Neural cell (in vitro differentiated cells): ENCODE results near the gene PCDHB7.

Experiments used
- TF ChIP-seq, protein P1 (sequence below): fragments of 450-650 bp; IDR thresholded peaks from 2 replicates; pipeline ENCODE4 v1.5.1; 2014; ENCODE audit warnings: antibody characterized with exemption, mild to moderate bottlenecking, moderate library complexity; ENCODE audit not compliant: poor library complexity, severe bottlenecking
- TF ChIP-seq, protein P2 (sequence below): IDR thresholded peaks from 2 replicates; pipeline ENCODE4 v1.6.1; 2012; ENCODE audit warnings: borderline replicate concordance

DNA sequence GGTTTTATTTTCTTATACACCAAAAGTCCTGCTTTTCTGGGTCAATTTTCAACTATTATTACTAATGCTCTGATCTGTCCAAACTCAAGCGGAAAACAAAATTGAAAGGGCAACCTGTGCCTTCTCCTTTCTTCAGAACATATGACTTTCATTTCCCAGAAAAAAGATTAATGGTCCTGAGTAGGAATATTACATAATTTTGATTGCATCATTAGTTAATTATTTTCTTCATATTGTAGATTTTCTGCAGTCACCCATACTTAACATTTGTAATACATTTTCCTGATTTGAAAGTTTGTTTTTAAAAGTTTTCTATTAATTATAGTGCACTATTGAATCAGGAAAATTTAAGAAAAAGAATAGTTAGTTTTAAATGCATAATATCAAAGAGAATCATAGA lies 3.5 kb downstream of the PCDHB7 start:
- TF ChIP-seq, protein P1, sequence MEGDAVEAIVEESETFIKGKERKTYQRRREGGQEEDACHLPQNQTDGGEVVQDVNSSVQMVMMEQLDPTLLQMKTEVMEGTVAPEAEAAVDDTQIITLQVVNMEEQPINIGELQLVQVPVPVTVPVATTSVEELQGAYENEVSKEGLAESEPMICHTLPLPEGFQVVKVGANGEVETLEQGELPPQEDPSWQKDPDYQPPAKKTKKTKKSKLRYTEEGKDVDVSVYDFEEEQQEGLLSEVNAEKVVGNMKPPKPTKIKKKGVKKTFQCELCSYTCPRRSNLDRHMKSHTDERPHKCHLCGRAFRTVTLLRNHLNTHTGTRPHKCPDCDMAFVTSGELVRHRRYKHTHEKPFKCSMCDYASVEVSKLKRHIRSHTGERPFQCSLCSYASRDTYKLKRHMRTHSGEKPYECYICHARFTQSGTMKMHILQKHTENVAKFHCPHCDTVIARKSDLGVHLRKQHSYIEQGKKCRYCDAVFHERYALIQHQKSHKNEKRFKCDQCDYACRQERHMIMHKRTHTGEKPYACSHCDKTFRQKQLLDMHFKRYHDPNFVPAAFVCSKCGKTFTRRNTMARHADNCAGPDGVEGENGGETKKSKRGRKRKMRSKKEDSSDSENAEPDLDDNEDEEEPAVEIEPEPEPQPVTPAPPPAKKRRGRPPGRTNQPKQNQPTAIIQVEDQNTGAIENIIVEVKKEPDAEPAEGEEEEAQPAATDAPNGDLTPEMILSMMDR: no peak
- TF ChIP-seq, protein P2, sequence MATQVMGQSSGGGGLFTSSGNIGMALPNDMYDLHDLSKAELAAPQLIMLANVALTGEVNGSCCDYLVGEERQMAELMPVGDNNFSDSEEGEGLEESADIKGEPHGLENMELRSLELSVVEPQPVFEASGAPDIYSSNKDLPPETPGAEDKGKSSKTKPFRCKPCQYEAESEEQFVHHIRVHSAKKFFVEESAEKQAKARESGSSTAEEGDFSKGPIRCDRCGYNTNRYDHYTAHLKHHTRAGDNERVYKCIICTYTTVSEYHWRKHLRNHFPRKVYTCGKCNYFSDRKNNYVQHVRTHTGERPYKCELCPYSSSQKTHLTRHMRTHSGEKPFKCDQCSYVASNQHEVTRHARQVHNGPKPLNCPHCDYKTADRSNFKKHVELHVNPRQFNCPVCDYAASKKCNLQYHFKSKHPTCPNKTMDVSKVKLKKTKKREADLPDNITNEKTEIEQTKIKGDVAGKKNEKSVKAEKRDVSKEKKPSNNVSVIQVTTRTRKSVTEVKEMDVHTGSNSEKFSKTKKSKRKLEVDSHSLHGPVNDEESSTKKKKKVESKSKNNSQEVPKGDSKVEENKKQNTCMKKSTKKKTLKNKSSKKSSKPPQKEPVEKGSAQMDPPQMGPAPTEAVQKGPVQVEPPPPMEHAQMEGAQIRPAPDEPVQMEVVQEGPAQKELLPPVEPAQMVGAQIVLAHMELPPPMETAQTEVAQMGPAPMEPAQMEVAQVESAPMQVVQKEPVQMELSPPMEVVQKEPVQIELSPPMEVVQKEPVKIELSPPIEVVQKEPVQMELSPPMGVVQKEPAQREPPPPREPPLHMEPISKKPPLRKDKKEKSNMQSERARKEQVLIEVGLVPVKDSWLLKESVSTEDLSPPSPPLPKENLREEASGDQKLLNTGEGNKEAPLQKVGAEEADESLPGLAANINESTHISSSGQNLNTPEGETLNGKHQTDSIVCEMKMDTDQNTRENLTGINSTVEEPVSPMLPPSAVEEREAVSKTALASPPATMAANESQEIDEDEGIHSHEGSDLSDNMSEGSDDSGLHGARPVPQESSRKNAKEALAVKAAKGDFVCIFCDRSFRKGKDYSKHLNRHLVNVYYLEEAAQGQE: no peak
